ENCODE results near the gene KIF26B.

KIF26B gene

GRCh38 chr1:245622332-245623014 lies 467.7 kb downstream of the KIF26B start:
- Histone ChIP-seq H3K4me2 (ENCODE audit: low read length) (no peak overlapping the region), H3K27me3 (ENCODE audit: insufficient read depth, low read length) (no peaks in the 10 kb centered on the region), H3K4me1 (ENCODE audit: insufficient read depth, low read length, severe bottlenecking) (no peaks in the 10 kb centered on the region), H3K9me2 (ENCODE audit: low read depth, low read length) (no peaks in the 10 kb centered on the region), H2AFZ (ENCODE audit: low read length) (no peak overlapping the region), H3F3A (ENCODE audit: insufficient read depth, low read length) (no peaks in the 10 kb centered on the region), H3K4me3 (ENCODE audit: low read depth, low read length, poor library complexity, severe bottlenecking) (no peak overlapping the region), H3K9ac (ENCODE audit: low read length) (no peak overlapping the region), H4K20me1 (ENCODE audit: insufficient read depth, low read length) (no peaks in the 10 kb centered on the region), H3K9me3 (ENCODE audit: low read length) (no peaks in the 10 kb centered on the region), H3K27ac (ENCODE audit: low read depth, low read length, poor library complexity, severe bottlenecking) (no peak overlapping the region), H3K36me3 (ENCODE audit: insufficient read depth, low read length) (no peaks in the 10 kb centered on the region), H3K79me2 (ENCODE audit: insufficient read depth, low read length) (no peaks in the 10 kb centered on the region)
- TF ChIP-seq EZH2 (IDR thresholded peaks at IDR 0.05; ENCODE audit: borderline replicate concordance, low read length): no peak
- TF ChIP-seq CTCF (IDR thresholded peaks at IDR 0.05; ENCODE audit: low read length): no peak

DNA sequence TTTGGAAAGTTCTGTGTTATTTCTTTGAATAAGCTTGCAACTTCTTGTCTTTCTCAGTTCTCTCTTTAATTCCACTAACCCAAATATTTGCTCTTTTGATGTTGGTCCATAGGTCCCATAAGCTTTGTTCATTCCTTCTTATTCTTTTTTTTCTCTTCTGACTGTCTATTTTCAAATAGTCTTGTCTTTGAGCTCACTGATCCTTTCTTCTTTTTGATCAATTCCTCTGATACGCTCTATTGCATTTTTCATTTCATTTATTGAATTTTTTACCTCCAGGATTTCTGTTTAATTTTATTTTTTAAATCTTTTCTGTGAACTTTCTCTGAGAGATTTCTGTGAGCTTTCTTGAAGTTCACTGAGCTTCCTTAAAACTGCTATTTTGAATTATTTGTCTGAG lies 486.6 kb downstream of the KIF26B start:
- peaks cover 16% of the 10 kb centered on the region for H3K9me3 ChIP-seq (ENCODE audit: low read length)
- no peaks in the 10 kb centered on the region for H3K27me3 ChIP-seq (ENCODE audit: insufficient read depth, low read length)
- H3K9ac ChIP-seq (ENCODE audit: low read length): no peak overlapping the region
- no peaks in the 10 kb centered on the region for H3F3A ChIP-seq (ENCODE audit: insufficient read depth, low read length)
- TF ChIP-seq CTCF (IDR thresholded peaks at IDR 0.05; ENCODE audit: low read length) (no peak), EZH2 (IDR thresholded peaks at IDR 0.05; ENCODE audit: borderline replicate concordance, low read length) (no peak)
- H3K9me2 ChIP-seq (ENCODE audit: low read depth, low read length): no peaks in the 10 kb centered on the region
- H3K79me2 ChIP-seq (ENCODE audit: insufficient read depth, low read length): no peaks in the 10 kb centered on the region
- H3K4me1 ChIP-seq (ENCODE audit: insufficient read depth, low read length, severe bottlenecking): peaks cover 12% of the 10 kb centered on the region
- H3K4me3 ChIP-seq (ENCODE audit: low read depth, low read length, poor library complexity, severe bottlenecking): no peak overlapping the region
- no peak overlapping the region for H2AFZ ChIP-seq (ENCODE audit: low read length)
- no peaks in the 10 kb centered on the region for H3K36me3 ChIP-seq (ENCODE audit: insufficient read depth, low read length)
- H4K20me1 ChIP-seq (ENCODE audit: insufficient read depth, low read length): no peaks in the 10 kb centered on the region
- H3K4me2 ChIP-seq (ENCODE audit: low read length): no peak overlapping the region
- H3K27ac ChIP-seq (ENCODE audit: low read depth, low read length, poor library complexity, severe bottlenecking): no peak overlapping the region

GRCh38 chr1:245645406-245645805 lies 490.6 kb downstream of the KIF26B start:
- Histone ChIP-seq H3K4me3 (ENCODE audit: low read depth, low read length, poor library complexity, severe bottlenecking) (peak overlapping the region; percentile 47), H3K36me3 (ENCODE audit: insufficient read depth, low read length) (no peaks in the 10 kb centered on the region)

More at GRCh38 chr1:245645406-245645805, 490.6 kb downstream of the KIF26B start:
- no peak overlapping the region for H3K9ac ChIP-seq (ENCODE audit: low read length)
- H3K27me3 ChIP-seq (ENCODE audit: insufficient read depth, low read length): no peaks in the 10 kb centered on the region; the same call in 1 of the 2 replicates
- no peaks in the 10 kb centered on the region for H3K79me2 ChIP-seq (ENCODE audit: insufficient read depth, low read length)
- no peaks in the 10 kb centered on the region for H3F3A ChIP-seq (ENCODE audit: insufficient read depth, low read length)
- H2AFZ ChIP-seq (ENCODE audit: low read length): no peak overlapping the region
- H3K27ac ChIP-seq (ENCODE audit: low read depth, low read length, poor library complexity, severe bottlenecking): peak overlapping the region; percentile 78
- H3K9me2 ChIP-seq (ENCODE audit: low read depth, low read length): no peaks in the 10 kb centered on the region
- H4K20me1 ChIP-seq (ENCODE audit: insufficient read depth, low read length): no peaks in the 10 kb centered on the region
- TF ChIP-seq EZH2 (IDR thresholded peaks at IDR 0.05; ENCODE audit: borderline replicate concordance, low read length) (no peak), CTCF (IDR thresholded peaks at IDR 0.05; ENCODE audit: low read length) (no peak)
- peaks cover 14% of the 10 kb centered on the region for H3K4me1 ChIP-seq (ENCODE audit: insufficient read depth, low read length, severe bottlenecking)
- peaks cover 14% of the 10 kb centered on the region for H3K9me3 ChIP-seq (ENCODE audit: low read length)
- peak overlapping the region; percentile 50; the same call in 1 of the 2 replicates for H3K4me2 ChIP-seq (ENCODE audit: low read length)
